GM18499 (cell line): Measurements from ENCODE around the gene HOXC9.

Experiments used
- ATAC-seq: cut with Tn5 transposase; IDR thresholded peaks from one replicate; pipeline ENCODE4 v1.9.1; 2021; ENCODE audit warnings: moderate number of reproducible peaks; ENCODE audit not compliant: insufficient read depth, unreplicated experiment

HOXC9 gene

DNA sequence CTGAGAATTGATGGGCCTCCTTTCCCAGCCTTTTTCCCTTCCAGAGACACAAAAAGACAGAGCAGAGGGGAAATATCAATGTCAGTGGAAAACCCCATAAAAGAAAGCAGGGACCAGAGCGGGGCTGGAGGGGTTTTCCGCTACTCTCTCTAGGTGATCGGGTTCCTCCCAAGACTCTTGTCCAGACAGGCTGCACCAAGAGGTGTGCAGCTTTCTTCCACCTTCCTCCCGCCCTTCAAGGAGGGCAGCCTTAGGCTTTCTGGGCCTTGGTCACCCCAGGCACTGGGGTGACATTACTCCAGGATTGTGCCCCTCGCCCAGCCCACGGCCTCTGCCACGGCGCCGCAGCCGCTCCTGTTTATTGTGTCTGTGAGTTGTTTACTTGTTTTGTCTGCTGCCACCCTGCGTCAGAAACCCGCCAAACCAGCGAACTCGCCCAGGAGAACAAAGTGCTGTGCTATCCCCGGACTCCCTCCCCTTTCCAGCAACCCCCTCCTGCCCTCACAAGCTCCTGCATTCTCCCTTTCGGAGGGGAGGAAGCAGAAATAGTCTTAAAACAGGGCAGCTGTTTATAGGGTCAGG, 21.6 kb downstream of the HOXC9 start:
- ATAC-seq = no peak

DNA sequence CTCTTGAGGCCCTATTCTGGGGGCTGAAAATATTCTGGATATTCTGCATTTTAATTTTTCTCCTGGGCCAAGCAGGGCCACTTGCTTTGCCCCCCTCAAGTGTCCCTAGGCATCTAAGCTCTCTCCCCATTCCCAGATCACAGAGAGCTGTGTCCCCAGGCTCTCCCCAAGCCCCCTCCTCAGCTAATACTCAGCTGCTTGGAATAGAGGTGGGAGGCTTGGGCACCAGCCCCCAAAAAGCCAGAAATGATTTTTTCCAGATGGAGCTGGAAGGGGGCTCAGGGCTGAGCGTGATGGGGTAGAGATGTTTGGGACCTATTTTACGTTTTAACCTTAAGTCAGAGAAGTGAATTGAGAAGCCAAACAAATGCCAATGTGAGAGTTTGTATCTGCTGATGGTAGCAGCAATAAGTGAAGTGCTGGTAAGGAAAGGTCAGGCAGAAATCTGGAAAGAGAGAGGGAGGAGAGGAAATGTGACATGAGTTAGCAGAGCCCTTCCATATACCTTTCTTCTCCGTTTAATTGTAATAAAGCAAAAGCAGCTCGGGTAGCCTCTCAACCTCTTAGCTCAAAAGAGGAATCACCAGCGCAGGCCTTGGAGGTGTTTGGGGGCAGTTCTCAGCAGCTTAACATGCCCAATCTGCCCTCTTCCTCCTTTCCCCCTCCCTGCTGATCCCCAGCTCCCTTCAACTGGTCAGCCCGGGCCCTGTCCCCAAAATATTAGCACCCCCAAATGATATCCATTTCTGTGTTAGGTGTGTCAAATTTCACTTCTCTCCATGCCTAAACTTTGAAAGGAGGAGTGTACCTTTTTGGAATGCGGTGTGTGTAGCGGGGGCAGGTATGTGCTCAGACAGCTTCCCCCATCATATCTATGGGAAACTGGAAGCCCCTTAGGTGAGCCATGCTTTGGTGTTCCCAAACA, 23.3 kb downstream of the HOXC9 start:
- ATAC-seq = no peak

- ATAC-seq = no peak
Measured at GRCh38 chr12:54024127-54024526, 24.2 kb downstream of the HOXC9 start.

GRCh38 chr12:54024581-54025305, 24.8 kb downstream of the HOXC9 start:
- no peak for ATAC-seq

DNA sequence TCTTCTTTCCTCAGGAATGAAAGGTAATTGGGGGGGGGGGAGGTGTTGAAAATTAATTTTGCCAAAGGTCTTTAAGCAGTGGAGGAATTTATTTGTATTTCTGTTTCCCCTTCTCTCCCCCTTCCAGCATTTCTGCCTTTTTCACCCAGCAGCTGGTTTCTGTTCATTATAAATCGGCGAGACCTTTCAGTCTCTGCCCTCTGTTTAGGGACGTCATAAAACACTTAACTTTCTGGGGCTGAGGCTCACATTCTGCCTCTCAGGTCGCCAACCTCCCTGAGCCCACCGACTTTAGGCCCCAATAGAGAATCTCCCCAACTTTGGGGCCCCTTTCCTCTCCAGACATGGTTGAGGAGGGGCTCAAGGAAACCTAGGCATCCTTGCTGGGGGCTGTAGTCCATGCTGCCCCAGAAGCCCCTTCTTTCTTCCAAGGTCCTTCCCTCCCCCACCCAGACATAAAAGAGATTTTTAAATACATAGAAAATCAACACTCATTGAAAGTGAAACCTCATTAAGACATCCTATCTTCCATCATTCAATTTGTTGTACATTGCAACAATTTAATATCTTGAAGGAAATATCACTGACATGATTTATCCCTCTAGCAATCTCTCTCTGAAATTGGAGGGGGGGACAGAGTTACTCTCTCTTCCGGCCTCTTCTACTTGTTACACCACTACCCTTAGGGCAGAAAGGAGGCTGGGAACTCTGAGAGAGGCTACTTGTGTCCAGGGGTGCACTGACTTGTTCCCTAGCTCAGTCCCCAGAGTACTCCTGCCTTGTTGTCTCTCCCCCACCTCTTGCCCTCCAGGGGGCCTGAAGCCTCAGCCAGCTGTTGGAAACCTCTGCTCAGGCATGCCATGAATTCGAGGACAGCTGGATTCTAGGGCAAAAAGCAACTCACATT, 25.8 kb downstream of the HOXC9 start:
- ATAC-seq = no peak

DNA sequence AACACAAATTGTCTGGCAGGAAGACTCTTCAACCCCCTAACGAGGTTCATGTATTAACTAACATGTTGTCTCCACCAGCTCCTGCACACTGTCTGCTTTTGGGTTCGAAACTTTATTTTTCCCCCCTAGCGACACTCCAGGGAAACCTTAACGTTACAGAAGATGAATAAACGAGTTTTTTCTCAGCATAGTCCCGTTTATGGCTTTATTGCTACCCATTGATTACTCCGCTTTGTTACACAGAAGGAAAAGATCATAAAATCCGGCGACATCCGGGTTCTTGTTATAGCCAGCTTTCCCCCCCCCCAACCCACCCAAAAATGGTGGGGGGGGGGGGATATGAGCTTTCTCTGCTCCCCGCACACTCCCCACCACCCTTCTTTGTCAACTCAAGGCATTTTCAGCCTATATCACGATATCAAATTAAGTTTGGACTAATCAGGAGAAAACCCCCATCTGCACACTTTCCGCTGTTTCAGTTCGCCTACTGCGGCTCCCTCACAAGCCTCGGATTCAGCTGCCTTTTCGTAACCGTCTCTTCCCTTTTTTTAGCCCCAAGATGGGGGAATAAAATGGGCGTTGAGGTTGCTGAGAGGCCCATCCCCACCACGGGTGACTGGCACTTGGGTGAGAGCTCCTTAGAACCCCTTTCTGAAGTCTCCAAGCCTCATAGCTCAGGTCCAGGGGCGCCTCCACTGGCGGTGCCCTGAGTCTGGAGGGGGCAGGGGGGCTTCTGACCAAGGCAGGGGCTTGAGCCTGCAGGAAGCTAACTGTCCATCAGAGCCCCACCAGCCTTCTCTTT, 26.9 kb downstream of the HOXC9 start:
- no peak for ATAC-seq

DNA sequence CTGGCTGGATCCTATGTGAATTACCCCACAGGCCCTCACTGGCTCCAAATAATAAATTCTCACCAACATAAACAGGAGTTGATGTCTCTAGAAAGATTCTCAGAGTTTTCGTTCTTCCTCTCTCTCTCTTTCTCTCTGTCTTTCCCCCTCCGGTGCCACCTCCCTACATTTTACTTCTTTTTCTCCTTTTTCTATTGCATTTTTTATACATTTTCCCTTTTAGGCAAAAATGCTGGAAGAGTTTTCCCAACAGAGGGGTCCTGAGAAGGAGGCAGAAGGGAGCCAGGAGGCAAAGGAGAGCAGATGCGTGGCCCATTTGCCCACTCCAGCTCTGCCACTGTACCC, 27.5 kb downstream of the HOXC9 start:
- ATAC-seq = no peak

DNA sequence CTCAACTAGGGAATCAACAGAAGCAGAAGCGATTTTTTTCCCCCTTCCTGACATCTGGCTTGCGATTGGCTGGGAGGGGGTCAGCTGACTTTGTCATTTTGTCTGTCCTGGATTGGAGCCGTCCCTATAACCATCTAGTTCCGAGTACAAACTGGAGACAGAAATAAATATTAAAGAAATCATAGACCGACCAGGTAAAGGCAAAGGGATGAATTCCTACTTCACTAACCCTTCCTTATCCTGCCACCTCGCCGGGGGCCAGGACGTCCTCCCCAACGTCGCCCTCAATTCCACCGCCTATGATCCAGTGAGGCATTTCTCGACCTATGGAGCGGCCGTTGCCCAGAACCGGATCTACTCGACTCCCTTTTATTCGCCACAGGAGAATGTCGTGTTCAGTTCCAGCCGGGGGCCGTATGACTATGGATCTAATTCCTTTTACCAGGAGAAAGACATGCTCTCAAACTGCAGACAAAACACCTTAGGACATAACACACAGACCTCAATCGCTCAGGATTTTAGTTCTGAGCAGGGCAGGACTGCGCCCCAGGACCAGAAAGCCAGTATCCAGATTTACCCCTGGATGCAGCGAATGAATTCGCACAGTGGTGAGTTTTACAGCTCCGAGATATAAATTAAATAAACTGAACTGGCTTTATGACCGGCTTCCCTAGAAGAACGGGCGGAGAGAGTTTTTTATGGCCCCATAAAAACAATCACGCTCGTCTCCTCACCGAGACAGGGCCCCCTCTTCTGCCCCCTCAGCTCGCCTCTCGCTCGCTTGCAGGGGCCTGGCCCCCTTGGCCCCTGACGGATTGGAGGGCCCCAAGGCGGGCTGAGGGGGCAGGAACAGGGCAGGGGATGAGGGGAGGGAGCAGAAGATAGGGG, 28.6 kb downstream of the HOXC9 start, which contains the start of gene HOXC6:
TSS of gene HOXC6 (plus strand) at position 127 of the 888 bp plus-strand sequence. CDS start at position 209, 82 bp downstream.
- ATAC-seq = no peak

DNA sequence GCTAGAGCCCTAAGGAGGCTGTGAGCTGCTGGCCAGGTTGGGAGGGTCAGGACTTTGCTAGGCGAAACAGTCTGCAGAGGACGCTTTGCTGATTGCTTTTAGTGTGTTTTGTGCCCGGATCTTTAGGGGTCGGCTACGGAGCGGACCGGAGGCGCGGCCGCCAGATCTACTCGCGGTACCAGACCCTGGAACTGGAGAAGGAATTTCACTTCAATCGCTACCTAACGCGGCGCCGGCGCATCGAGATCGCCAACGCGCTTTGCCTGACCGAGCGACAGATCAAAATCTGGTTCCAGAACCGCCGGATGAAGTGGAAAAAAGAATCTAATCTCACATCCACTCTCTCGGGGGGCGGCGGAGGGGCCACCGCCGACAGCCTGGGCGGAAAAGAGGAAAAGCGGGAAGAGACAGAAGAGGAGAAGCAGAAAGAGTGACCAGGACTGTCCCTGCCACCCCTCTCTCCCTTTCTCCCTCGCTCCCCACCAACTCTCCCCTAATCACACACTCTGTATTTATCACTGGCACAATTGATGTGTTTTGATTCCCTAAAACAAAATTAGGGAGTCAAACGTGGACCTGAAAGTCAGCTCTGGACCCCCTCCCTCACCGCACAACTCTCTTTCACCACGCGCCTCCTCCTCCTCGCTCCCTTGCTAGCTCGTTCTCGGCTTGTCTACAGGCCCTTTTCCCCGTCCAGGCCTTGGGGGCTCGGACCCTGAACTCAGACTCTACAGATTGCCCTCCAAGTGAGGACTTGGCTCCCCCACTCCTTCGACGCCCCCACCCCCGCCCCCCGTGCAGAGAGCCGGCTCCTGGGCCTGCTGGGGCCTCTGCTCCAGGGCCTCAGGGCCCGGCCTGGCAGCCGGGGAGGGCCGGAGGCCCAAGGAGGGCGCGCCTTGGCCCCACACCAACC, 29.8 kb downstream of the HOXC9 start:
- ATAC-seq = no peak

- no peak for ATAC-seq
Measured at GRCh38 chr12:54030442-54030801, 30.5 kb downstream of the HOXC9 start.

- no peak for ATAC-seq
Measured at GRCh38 chr12:54030889-54031471, 31.0 kb downstream of the HOXC9 start.

GRCh38 chr12:54031480-54031879, 31.5 kb downstream of the HOXC9 start:
- no peak for ATAC-seq

DNA sequence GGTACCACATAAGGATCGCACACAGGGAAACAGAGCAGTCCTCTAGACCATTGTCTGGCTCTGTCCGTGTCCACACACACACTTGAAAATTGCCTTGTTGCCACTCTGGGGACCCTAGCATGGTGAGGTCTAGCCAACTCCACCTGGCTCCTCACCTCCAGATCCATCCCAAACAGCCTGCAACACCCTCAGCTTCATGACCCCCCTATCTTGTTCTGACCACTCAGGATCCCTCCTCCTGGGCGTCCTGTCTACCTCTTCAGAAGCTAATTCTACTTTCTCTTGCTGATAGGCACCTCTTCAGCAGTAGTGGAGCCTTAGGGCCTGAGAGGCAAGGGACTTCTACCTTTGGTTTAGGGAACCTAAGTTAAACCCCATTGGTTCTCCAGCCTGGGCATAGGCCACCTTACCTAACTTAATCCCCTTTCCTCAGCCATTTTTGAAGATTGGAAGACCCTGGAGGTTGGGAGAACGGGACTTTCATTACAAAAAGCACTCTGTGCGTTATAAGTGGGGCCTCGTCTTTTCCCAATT, 32.2 kb downstream of the HOXC9 start:
- ATAC-seq = no peak

DNA sequence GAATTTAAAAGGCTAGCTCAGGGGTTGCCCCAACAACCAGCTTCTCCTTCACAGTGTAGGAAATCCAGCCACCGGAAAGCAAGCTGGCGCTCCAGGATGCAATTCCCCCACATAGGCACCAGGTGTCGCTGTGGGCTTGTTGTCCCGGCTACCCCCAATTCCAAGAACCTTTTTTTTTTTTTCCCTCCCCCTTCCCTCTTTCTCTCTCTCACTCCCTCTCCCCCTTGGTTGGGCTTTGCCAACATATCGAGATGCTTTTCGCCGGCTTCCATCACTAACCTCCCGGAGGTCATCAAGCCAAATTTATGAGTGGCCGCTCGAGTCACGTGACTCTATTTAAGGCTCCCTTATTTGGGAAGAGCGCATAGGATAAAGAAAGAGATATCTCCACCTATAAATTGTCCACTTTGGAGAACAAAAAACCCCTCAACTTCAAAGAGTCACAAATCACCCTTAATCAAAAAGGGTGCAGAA, 32.7 kb downstream of the HOXC9 start, which contains the start of gene HOXC5:
TSS of gene HOXC5 (plus strand) at position 424 of the 474 bp plus-strand sequence. CDS start 73 bp downstream, outside the sequence.
- ATAC-seq = no peak

- ATAC-seq = no peak
Measured at GRCh38 chr12:54033106-54033979, 33.4 kb downstream of the HOXC9 start.
